Erythroblast (primary cell): ENCODE measurements around the gene CEP192.

ENCODE experiments used
- GATA1 ChIP-seq: IDR thresholded peaks from 2 replicates; pipeline ENCODE4 v1.6.1; 2011; ENCODE audit warnings: low read depth, mild to moderate bottlenecking, control low read depth, low read length, moderate library complexity
- POLR2A ChIP-seq: IDR thresholded peaks from 2 replicates; pipeline ENCODE4 v1.6.1; 2011; ENCODE audit warnings: mild to moderate bottlenecking, low read length

GRCh38 chr18:12995952-12996477, 4.9 kb downstream of the CEP192 start:
- TF ChIP-seq POLR2A, result no peak
- no peak for TF ChIP-seq GATA1
